Stimulated activated CD8-positive, alpha-beta memory T cell treated with anti-CD3 and anti-CD28 coated beads, Interleukin-12 subunit alpha, Interleukin-12 subunit beta, amount 100 ng/mL, for 24 hours (primary cell): Measurements from ENCODE around the gene TTLL6.
"Not testable (repeated sequence)": the region's sequence is repeated elsewhere in the genome, so short reads cannot be mapped to it uniquely, and the experiment has no call there.

Experiments used
- DNase-seq: peaks from one replicate; pipeline ENCODE4 v3.0.0-alpha.2; 2020; ENCODE audit errors: extremely low read depth

Gene TTLL6

DNA sequence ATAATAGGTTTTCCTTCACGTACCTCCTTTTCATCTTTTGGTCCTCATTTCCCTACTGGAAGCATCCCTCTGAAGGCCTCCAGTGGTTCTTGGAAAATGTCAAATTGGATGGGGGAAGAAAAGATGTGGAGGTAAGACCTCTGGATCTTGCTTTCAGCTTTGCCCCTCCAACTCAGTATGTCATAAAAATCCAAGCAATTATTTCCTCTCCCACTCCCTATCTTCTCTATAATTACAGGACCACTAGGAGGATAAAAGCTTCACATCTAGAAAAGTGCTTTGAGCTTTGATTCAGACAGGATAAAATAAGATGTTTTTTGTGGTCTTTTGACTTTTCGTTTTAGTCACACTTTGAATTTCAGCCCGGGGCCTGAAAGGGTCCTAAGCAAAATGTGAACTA, 1.7 kb downstream of the TTLL6 start:
- DNase-seq = no peak

DNA sequence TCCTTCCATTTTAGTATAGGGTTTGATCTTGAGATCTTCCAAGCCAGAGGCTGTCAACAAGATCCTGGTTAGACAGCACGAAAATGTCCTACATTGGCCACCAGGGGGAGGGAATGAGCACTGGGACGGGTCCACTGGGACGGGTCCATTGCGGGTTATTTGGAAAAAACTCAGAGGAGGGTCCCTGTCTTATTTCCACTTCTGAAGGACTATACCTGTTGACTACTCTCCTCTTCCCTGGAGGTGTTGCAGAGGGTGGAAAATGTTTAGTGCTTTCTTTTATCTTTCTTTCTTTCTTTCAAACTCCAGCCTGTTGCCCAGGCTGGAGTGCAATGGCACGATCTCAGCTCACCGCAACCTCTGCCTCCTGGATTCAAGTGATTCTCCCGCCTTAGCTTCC, 2.5 kb downstream of the TTLL6 start:
- DNase-seq = no peak

DNA sequence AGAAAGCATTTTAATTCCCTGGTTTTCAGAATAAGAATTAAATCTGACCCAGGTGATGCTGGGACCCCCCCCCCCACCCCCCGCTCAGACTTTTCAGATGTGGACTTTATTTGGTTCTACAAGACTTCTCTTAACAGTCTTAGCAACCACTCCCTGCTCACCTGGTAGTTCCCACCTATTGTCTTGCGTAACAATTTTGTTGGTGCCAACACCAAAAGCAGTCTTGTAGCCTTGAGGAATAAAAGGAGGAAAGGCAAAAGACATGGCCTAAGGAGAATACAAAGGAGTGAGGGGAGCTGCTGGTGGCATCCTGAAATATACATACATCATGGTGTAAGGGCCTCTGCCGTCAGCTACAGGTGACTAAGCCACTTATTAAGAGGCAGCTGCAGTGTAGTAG, 5.0 kb downstream of the TTLL6 start:
- no peak for DNase-seq

DNA sequence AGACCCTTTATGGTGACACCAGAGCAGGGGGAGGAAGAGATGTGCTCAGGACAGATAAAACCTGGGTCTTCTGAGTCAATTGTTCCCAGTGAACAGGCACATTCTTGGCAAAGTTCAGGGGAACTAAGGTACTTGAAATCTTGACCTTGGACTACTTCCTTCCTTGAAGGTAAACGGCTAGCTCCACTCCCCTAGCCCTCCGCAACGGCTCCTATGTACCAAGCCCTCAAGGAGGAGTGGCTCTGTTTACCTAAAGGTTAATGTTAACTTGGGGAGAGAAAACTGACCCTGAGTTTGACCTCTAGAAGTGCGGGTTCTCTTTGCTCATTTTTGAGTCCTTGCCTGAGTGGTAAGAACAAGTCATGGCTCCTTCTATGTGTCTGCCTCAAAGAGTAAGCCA, 7.8 kb downstream of the TTLL6 start:
- no peak for DNase-seq

DNA sequence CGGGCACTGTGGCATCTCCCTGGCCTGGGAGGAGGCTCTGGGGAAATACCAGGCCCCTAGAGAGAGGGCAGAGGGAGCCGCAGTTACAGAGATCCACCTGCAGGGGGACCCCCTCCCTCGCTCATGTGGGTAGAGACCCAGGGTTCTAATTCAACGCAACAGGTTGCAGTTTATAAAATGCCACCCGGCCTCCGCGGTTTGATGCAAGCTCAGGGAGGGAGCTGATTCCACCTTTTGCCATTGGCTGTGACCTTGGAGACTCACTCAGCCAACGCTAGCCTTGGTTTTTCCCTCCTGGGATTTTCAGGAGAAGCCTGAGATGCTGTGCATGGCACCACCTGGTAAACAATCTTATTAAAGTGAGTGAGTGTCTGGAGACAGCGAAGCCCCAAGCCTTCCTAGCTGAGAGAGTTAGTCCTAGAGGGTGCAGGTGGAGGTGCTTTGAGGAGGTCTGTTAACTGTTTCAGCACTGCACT, 12.1 kb downstream of the TTLL6 start:
- DNase-seq = no peak

DNA sequence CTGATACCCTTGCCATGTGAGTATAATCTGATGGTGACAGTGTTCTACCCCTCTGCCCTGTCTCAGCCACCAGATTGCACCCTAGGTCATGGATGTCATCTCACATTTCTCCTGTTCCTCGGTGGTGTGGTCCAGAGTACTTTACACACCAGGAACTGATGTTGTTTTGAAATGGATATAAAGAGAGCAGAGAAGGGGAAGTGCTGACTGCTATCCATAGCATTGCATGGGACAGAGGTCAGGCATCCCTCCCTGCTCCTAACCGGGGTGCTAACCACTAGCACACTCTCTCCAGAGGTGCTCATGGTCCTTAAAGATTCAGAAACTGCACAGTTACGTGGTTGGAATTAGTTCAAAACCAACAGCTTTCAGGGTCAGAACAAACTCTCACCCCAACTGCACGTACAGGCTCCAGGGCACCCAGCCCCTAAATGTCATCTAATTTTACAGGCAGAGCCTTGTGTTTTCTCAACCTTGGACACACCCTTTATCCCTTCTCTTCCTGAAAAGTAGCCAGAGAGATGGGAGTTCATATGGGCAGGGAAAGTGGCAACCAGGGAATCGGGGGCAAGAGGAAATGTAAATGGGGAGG, 16.3 kb downstream of the TTLL6 start:
- no peak for DNase-seq

DNA sequence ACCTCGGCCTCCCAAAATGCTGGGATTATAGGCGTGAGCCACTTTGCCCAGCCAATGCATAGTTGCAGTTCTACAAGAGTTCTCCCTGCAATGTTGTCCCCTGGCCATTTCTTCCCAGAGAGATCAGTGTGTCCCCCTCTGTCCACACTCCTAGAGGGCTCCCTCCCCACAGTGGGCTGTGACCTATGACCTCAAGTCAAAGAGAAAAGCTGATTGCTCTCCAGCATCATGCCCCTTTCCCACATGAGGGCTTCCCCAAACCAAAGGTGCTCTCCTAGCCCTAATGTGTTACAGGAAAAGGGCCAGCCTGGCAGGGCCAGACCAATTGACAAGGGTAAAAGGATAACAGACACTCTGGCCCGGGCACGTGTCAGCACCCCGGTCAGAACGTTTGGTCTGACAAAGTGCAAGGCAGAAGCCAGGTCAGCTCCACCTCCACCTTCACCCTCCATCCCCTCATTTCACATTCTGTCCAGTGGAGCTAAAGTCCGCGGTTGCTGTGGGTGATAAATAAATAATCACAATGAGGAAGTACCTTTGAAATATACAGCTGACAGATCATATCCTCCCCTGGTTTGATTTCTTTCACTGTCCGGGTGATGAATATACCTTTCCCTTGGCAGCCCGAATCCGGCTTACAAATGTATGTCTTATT, 17.8 kb downstream of the TTLL6 start:
- no peak for DNase-seq

DNA sequence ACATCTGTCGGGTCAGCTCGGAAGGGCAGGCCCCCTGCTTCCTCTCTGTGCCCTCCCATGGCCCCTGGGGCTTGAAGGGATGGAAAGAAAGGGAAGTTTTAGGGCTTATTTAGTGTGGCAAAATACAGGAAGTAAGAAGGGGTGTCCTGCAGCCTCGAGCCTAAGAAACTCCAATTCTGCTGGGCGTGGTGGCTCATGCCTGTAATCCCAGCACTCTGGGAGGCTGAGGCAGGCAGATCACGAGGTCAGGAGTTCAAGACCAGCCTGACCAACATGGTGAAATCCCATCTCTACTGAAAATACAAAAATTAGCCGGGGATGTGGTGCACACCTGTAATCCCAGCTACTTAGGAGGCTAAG, 20.9 kb downstream of the TTLL6 start:
- not testable (repeated sequence) for DNase-seq

DNA sequence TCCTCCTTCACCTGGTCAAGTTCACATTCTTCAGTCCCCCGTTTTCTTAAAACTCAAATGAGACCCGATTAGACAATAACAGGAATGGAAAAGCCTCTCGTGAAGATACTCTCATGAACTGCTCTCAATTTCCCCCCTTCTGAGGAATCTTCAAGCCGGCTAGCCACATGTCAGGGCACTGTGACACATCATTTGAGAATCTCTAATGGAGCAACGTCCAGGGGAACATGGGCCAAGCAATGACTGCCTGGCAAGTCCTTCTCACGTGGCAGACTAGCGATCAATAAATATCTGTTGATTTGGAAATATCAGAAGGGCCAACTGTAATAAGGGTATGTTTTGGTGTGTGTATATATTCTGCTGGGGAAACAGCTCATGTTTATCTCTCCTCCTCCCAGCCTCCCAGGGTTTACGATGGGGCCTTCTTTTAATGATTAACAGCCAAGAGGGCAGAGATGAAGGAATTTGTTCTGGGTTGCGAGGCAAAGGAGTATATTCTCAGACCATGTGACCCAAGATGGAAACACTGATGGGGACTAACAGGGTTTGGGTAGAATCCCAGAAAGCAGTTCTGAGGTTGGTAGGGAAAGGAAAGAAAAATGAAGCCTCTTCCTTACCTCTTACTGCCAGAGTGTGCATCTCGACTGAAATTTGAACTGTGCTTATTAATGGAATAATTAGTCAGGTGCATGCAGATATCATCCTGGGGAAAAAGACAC, 21.4 kb downstream of the TTLL6 start:
- DNase-seq = no peak

DNA sequence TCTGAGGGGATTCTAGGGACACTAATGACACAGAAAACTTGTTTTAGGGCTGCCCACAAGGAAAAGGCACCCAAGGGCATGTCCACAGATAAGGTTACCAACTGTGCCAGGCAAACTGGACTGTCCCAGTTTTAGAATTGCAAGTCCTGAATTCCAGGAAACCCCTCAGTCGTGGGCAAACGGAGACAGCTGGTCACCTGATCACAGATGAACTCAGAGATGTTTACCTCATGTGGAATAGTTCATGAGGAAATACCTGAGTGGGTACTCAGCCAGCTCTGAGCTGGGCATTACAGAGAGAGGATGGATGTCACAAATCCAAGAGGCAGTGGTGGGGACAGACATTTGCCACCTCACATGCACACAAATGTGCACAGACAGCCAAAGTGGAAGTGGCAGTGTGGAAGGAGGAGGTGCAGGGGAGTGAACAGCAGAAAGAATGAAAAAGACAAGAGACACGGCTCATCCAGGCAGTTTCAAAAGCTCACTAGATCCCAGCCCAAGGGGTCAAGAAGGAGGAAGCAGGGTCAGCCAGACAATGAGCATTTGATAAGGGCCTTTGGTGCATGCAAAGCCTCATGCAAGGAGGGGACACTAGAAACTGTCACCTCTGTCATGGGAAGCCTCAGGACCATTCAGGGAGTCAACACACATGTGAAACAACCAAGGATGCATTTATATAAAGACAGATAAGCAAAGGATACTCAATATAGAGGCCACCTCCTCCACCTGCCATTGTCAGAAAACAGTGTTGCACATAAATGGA, 24.8 kb downstream of the TTLL6 start:
- DNase-seq = no peak

DNA sequence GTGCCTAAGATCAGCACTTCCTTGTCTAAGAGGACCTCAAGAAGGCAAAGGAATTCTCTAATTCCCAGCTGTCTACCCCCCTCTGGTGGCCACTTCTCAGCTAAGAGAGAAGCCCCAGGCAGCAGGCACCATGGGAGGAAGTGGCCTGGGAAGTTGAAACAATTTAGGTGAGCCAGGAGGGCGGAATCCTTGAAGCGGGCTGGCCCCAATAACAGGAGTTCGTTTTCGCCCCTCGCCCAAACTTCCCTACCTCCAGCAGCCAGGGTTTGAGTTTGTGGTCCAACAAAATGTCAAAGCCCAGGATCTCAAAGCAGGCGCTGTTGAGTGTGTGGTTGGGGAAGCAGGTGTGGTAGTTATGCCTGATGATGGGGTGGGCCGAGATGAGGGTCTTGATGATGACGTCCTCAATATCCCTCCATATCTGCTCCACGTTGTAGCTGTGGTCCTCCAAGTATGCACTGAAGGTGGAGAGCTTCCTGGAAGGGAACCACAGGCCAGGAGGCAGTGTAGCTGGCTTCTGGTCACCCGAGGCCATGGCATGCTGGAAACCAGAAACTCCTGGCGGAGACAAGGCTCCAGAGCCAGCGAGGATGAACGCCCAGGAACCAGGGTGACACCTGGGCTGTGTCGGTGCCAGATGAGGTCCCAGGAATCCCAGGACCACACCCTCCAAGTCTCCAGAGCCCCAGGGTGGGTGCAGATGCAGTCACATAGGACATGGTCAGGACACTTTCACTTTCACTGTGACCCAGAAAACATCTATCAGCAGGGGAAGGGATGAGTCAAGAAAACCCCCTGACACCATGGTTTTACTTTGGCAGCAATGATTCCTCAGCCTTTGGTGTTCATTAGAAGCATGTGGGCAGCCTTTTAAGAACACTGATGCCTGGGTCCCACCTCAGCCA, 25.6 kb downstream of the TTLL6 start:
- no peak for DNase-seq

DNA sequence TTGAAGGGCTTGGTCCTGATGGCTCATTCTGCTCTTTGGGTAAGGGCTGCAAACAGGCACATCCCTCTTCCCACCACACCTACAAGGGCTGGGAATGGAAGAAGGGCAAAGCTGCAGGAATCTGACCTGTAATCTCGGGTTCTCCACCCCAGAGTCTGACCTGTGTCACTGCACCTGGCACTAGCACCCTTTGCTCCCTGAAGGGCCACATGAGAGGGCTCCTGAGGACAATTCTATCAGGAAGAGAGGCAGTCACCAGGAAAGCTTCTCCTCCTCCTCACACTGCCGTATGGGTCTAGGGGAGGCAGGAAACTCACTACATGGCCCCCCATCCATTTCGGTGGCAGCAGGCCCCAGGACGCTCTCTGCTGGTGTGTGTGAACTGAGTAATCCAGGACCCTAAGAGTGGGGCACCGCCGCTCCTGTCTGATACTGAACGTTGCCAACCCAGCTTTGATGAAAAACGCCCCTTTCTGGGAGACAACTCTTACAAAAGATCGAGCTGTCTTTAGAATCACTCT, 26.4 kb downstream of the TTLL6 start:
- DNase-seq = no peak

DNA sequence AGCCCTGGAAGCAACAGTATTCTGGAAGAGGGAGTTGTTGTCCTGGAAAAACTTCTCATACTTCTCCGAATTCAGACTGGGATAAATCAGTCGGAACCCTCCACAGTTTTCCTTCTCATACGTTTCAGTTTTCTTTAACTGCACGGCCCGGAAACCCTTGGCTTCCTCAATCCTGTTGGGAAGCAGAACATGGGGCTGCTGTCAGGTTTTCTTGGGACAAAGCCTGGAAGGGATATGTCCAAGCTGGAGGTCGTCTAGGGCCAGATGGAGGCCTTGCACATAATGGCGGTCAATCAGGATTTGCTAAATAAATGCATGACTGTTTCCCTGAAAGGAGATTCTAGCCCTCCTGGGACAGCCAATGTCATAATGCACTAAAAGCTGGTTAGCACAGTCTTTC, 29.2 kb downstream of the TTLL6 start:
- DNase-seq = no peak

DNA sequence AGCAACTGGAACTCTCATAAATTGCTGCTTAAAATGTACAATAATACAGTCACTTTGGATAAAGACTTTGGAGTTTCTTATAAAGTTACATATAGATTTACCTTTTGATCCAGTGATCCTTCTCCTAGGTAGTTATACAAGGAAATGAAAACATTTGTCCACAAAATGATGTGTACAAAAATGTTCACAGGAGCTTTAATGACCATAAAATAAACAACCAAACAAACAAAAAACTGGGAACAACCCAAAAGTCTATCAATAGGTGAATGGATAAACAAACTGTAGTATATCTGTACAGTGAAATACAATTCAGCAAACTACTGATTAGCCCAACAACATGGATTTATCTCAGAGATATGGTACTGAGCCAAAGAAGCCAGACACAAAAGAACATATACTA, 37.6 kb downstream of the TTLL6 start:
- no peak for DNase-seq

DNA sequence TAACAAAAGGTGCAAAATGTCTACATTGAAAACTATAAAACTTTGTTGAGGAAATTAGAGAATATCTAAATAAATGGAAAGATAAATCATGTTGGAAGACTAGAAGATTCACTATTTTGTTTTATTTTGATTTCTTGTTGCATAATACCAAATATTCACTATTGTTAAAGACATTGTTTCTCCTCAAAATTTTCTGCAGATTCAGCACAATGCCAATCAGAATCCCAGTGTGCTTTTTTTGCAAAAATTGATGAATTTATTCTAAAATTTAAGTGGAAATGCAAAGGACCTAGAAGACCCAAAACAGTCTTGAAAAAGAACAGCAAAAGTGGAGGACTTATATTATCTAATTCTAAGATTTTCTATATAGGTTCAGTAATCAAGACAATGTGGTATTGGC, 40.4 kb downstream of the TTLL6 start:
- DNase-seq = no peak

DNA sequence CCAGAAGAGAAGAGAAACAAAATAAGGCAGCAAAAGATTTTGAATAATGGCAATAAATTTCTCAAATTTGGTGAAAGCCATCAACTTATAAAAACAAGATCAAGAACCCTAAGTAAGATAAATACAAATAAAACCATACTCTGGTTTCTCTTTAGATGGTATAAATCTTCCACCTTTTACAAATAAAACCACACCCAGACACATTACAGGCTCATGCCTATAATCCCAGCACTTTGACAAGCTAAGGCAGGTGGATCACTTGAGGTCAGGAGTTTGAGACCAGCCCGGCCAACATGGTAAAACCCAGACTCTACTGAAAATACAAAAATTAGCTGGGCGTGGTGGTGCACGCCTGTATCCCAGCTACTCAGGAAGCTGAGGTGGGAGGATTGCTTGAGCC, 43.8 kb downstream of the TTLL6 start:
- DNase-seq = no peak

DNA sequence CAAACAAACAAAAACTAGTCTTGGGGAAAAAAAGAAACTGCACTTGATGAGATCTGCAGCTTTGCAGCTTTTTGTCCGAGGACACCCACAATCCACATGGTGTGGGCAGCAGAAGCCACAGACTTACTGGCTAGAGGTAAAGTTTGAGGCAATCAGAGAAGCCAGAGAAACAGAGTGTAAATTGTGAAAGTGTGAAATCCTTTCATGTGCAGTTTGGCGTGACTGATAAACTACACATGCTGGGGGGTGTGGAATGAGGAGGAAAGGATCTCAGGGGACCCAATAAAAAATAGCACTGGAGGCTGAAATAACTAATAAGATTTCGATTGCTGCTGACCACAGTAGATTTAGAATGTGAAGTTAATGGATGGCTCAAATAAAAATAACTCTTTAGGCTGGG, 46.1 kb downstream of the TTLL6 start:
- DNase-seq = no peak

DNA sequence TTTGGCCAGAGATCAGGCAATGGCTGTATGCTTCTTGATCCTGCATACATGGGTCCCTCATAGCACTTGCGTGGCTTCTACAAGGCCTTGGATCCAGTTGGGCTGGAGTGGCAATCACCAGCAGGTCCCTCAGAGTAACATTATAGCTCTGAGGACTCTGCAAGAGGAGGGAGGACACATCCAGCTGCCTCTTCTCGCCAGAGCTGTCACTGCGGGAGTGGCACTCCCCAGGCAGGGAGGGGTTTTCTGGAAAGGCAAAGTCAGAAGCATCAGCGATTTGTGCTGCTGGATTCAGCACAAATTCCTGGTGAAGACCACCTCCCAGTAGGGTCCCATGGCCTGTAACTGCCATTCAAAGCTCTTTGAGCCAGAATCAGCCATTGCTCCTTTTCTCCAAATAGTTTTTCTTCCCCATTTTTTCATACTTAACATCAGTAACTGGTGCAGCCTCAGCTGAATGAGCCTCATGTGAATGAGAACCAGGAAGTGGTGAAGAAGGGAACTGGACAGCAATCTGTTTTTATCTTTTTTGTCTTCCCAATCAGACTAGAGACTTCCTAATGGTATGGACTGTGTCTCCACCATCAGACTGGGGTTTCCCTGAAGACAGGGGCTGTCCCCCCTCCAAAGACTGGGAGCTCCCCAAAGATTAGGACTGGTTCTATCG, 47.9 kb downstream of the TTLL6 start:
- no peak for DNase-seq

DNA sequence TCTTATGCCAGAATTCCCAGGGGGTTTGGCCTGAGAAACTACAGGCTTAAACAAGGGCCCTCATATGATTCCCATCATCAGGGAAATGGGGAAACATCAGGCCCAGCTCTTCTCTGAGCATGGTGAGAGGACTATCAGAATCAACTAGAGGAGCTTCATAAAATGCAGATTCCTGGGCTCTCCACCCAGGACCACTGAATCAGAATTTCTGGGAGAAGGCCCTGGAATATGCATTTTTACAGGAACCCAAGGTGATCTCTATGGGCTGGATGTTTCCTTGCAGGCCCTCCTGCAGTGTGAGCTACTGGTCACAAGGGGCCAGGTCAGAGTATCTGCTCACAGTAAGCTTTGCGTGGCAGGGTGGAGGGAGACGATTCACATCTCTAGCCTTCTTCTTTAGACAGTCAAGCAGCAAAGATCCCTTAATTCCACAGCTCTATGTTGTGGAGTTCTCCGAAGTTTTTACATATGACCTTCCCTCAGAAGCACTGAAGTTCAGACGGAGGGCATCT, 49.7 kb downstream of the TTLL6 start:
- no peak for DNase-seq

DNA sequence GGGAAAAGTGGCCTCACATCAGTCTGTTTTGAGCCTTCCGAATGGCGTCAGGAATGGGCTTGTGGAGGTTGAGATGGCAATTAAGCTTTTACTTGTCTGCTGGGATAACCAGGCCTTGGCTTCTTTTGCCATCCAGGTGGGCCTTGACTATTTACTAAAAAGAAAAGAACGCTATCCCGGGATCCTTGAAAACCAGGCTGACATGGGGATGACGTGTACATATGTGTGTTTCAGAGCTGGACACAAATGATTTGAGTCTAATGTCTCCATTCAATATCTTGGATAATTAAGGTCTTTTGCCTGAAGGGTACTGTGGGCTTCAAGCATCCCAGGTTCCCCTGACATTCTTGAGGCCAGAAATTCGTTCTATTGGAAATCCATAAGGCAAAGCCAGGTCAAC, 55.9 kb downstream of the TTLL6 start:
- DNase-seq = no peak

DNA sequence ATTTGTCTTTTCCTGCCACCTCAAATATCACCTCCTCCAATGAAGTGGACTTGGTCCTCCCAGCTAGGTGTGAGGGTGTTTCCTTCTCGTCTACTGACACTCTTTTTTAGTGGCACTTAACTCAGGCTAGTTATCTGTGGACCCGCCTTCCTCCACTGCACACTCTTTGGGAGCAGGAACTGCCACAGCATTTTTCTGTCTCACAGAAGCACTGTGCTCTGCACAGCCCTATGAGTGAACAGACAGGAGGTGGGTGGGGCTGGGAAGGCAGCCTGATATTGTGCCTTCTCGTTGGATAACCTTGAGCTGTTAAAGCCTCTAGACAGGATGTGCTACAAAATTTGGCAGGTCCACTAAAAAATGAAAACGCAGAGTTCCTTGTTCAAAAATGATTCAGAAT, 56.6 kb downstream of the TTLL6 start:
- DNase-seq = no peak
